NB4 (cell line): ENCODE results near the gene KRT5.

Experiments
- POLR2A ChIP-seq: IDR thresholded peaks from 2 replicates; pipeline ENCODE4 v1.6.1; 2011; ENCODE audit warnings: mild to moderate bottlenecking; ENCODE audit not compliant: insufficient read length; ENCODE audit errors: extremely low read depth
- TF ChIP-seq, protein P1 (sequence below): IDR thresholded peaks from one replicate; pipeline ENCODE4 v1.5.1; 2012; ENCODE audit warnings: low read depth, low read length

- no peak for TF ChIP-seq POLR2A
- TF ChIP-seq, protein P1, sequence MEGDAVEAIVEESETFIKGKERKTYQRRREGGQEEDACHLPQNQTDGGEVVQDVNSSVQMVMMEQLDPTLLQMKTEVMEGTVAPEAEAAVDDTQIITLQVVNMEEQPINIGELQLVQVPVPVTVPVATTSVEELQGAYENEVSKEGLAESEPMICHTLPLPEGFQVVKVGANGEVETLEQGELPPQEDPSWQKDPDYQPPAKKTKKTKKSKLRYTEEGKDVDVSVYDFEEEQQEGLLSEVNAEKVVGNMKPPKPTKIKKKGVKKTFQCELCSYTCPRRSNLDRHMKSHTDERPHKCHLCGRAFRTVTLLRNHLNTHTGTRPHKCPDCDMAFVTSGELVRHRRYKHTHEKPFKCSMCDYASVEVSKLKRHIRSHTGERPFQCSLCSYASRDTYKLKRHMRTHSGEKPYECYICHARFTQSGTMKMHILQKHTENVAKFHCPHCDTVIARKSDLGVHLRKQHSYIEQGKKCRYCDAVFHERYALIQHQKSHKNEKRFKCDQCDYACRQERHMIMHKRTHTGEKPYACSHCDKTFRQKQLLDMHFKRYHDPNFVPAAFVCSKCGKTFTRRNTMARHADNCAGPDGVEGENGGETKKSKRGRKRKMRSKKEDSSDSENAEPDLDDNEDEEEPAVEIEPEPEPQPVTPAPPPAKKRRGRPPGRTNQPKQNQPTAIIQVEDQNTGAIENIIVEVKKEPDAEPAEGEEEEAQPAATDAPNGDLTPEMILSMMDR = no peak
Observed at GRCh38 chr12:52531566-52532300, 11.5 kb upstream of the KRT5 start.
